ENCODE data around the gene TNS1.

DNA sequence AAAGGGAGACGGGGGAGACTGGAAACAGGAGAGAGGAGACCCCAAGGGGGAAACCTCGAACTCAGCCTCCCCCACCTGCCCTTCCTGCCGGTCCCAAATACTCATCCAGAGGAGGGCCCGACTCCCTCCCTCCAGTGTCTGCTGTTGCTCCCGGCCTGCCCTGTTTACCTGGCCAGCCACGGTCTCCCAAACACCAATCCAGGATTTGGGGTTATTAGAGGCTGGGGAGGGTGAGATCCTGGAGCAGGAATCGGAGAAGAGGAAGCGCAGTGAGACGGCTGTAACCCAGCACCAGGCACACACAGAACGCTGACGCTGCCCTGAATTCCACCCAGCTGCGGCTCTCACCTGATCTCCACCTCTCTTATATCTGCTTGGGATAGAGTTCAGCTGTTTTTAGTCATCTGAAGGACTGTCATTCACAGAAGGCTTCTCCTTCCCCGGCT, 213.0 kb downstream of the TNS1 start:
- TF ChIP-seq CTCF (IDR thresholded peaks at IDR 0.05), result no peak
- no peak for TF ChIP-seq EZH2 (IDR thresholded peaks at IDR 0.05; ENCODE audit: borderline replicate concordance, insufficient read depth, low read depth, low read length, poor library complexity, severe bottlenecking)

All from B cell (primary cell).